HepG2 (cell line): ENCODE data around the gene UBE2S. TPM values are rescaled to one million over a fixed set of nuclear protein-coding genes. Genes with fewer than 3 reads are reported as not detected.

ENCODE experiments used
- ATF7-NPFF ChIP-seq: sonication (generic); formaldehyde crosslinking; IDR thresholded peaks from 2 replicates; pipeline ENCODE4 v1.8.1; 2023; ENCODE audit warnings: mild to moderate bottlenecking, low read depth, missing genetic modification reagents, moderate library complexity
- ATM ChIP-seq: fragments of 450-650 bp; IDR thresholded peaks from 2 replicates; pipeline ENCODE4 v1.7.1; 2017; ENCODE audit warnings: mild to moderate bottlenecking, borderline replicate concordance
- CCDC6 ChIP-seq: sonication (generic); formaldehyde crosslinking; IDR thresholded peaks from 2 replicates; pipeline ENCODE4 v1.8.1; 2022; ENCODE audit warnings: mild to moderate bottlenecking, missing genetic modification reagents, moderate library complexity
- GFI1 ChIP-seq: sonication (generic); formaldehyde crosslinking; IDR thresholded peaks from 2 replicates; pipeline ENCODE4 v1.5.0; 2020; ENCODE audit warnings: missing genetic modification reagents, mild to moderate bottlenecking, borderline replicate concordance
- ISL2 ChIP-seq: sonication (generic); formaldehyde crosslinking; IDR thresholded peaks from 2 replicates; pipeline ENCODE4 v1.5.0; 2020; ENCODE audit warnings: missing genetic modification reagents
- JDP2 ChIP-seq: sonication (generic); formaldehyde crosslinking; IDR thresholded peaks from 2 replicates; pipeline ENCODE4 v1.8.1; 2022; ENCODE audit warnings: missing genetic modification reagents, borderline replicate concordance
- KAT8 ChIP-seq: IDR thresholded peaks from 2 replicates; pipeline ENCODE4 v1.6.1; 2016; ENCODE audit warnings: missing genetic modification reagents, missing compliant biosample characterization
- KLF6 ChIP-seq: IDR thresholded peaks from 2 replicates; pipeline ENCODE4 v1.8.0; 2016; ENCODE audit warnings: missing biosample characterization, missing genetic modification reagents
- NFE2L1 ChIP-seq: sonication (generic); formaldehyde crosslinking; IDR thresholded peaks from 2 replicates; pipeline ENCODE4 v1.4.0; 2020; ENCODE audit warnings: missing genetic modification reagents, mild to moderate bottlenecking, borderline replicate concordance
- NRL ChIP-seq: sonication (generic); formaldehyde crosslinking; IDR thresholded peaks from 2 replicates; pipeline ENCODE4 v1.5.0; 2020; ENCODE audit warnings: missing genetic modification reagents, mild to moderate bottlenecking, moderate library complexity, borderline replicate concordance
- PAX8 ChIP-seq: sonication (generic); formaldehyde crosslinking; IDR thresholded peaks from 2 replicates; pipeline ENCODE4 v1.8.0; 2022; ENCODE audit warnings: mild to moderate bottlenecking, missing genetic modification reagents, borderline replicate concordance
- PBX3 ChIP-seq: sonication (generic); formaldehyde crosslinking; IDR thresholded peaks from 2 replicates; pipeline ENCODE4 v1.8.1; 2023; ENCODE audit warnings: missing genetic modification reagents, inconsistent platforms, borderline replicate concordance
- SP1 ChIP-seq, 2 experiments: fragments of 450-650 bp in 1 of 2; sonication (generic) in 1 of 2; formaldehyde crosslinking in 1 of 2; IDR thresholded peaks; 2 replicates each; pipeline versions ENCODE4 v1.4.0 to v1.6.1; 2016 to 2020; ENCODE audit warnings: missing genetic modification reagents in 1 of 2
- U2AF1 ChIP-seq: fragments of 200-400 bp; formaldehyde crosslinking; optimal IDR thresholded peaks from 2 replicates; pipeline ENCODE3; 2017; ENCODE audit warnings: mild to moderate bottlenecking, low read depth, low read length
- ZBTB26 ChIP-seq: IDR thresholded peaks from 2 replicates; pipeline ENCODE4 v1.6.1; 2016; ENCODE audit warnings: missing compliant biosample characterization, missing genetic modification reagents, borderline replicate concordance
- ZBTB3 ChIP-seq: sonication (generic); formaldehyde crosslinking; IDR thresholded peaks from 2 replicates; pipeline ENCODE4 v1.4.0; 2020; ENCODE audit warnings: low read depth, mild to moderate bottlenecking, moderate library complexity, missing genetic modification reagents, borderline replicate concordance
- ZNF205 ChIP-seq: IDR thresholded peaks from 2 replicates; pipeline ENCODE4 v1.6.1; 2018; ENCODE audit warnings: missing biosample characterization, missing genetic modification reagents
- ZNF264 ChIP-seq: sonication (generic); formaldehyde crosslinking; IDR thresholded peaks from 2 replicates; pipeline ENCODE4 v1.4.0; 2020; ENCODE audit warnings: missing genetic modification reagents
- ZNF547 ChIP-seq: sonication (generic); formaldehyde crosslinking; IDR thresholded peaks from 2 replicates; pipeline ENCODE4 v1.5.1; 2020; ENCODE audit warnings: mild to moderate bottlenecking, missing genetic modification reagents
- ZNF580 ChIP-seq: IDR thresholded peaks from 2 replicates; pipeline ENCODE4 v1.6.1; 2016; ENCODE audit warnings: low read depth, borderline replicate concordance
- ZZZ3 ChIP-seq: sonication (generic); formaldehyde crosslinking; IDR thresholded peaks from 2 replicates; pipeline ENCODE4 v1.4.0; 2020; ENCODE audit warnings: missing genetic modification reagents, mild to moderate bottlenecking, borderline replicate concordance
- polyA plus RNA-seq, 8 experiments: library from polyadenylated mRNA; depleted of rRNA in 3 of 8; stranded (reverse) in 7 of 8; unstranded in 1 of 8; fragments of >200 nt; fragmentation: Illumina TruSeq in 4 of 8; extraction: Trizol in 4 of 8; gene quantifications; 2 replicates each; pipeline versions ENCODE4 v1.2.1 to v1.2.3, GENCODE V29; 2011 to 2016; ENCODE audit warnings: low read depth in 4 of 8, missing spikeins in 1 of 8, mixed read lengths in 1 of 8; ENCODE audit not compliant: insufficient read depth in 1 of 8
- total RNA-seq, 5 experiments: library from RNA; depleted of rRNA; stranded (reverse); fragments of >200 nt; fragmentation: Illumina TruSeq; extraction: Trizol; gene quantifications; 2 replicates each; pipeline ENCODE4 v1.2.3, GENCODE V29; 2016; ENCODE audit warnings: low read depth in 1 of 5
- TF ChIP-seq, protein P1 (sequence below): sonication (generic); formaldehyde crosslinking; IDR thresholded peaks from 2 replicates; pipeline ENCODE4 v1.8.1; 2023; ENCODE audit warnings: mild to moderate bottlenecking, missing genetic modification reagents, borderline replicate concordance
- TF ChIP-seq, protein P2 (sequence below): sonication (generic); formaldehyde crosslinking; IDR thresholded peaks from 2 replicates; pipeline ENCODE4 v1.5.0; 2020; ENCODE audit warnings: missing genetic modification reagents
- TF ChIP-seq, protein P3 (sequence below): IDR thresholded peaks from 2 replicates; pipeline ENCODE4 v1.6.1; 2016
- TF ChIP-seq, protein P4 (sequence below): sonication (generic); formaldehyde crosslinking; IDR thresholded peaks from 2 replicates; pipeline ENCODE4 v1.8.0; 2022; ENCODE audit warnings: missing genetic modification reagents, mild to moderate bottlenecking, borderline replicate concordance

The UBE2S gene
- total and polyA plus RNA-seq, 2 of the 13 experiments (the other 11 are each of a cell fraction or from before 2014, with no cell fraction given): 32.2 to 39.3 TPM

DNA sequence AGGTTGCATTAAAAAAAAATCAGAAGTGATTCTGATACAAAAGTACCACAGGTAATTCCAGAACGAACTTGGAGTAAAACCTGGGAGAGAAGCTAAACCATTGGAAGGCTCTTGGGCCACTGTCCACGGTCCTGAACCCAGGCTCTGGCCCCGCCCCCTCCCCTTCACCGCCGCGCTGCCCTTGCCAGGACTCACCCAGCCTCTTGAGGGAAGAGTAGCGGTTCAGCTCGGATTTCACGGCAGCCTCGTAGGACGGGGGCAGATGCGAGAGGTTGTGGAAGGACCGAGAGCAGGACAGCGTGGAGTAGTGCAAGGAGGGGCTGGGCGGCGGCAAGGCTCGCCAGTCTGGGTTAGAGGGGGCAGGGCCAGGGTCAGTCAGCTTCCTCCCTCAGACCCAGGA lies 29.8 kb upstream of the UBE2S start (continued):
- TF ChIP-seq ZBTB3 (no peak), JDP2 (CRISPR knock-in tag) (no peak), ZZZ3 (CRISPR knock-in tag) (no peak), SP1 (IDR thresholded peaks at IDR 0.05) (no peak), SP1 (CRISPR knock-in tag; IDR thresholded peaks at IDR 0.05) (peak; percentile 82), NFE2L1 (CRISPR knock-in tag) (no peak), ISL2 (CRISPR knock-in tag) (peak; percentile 48; the same call in 1 of the 2 replicates), KLF6 (CRISPR knock-in tag) (peak; percentile 90), ZNF264 (CRISPR knock-in tag) (peak; percentile 25; the same call in 1 of the 2 replicates), ATF7-NPFF (CRISPR knock-in tag) (peak; percentile 30; the same call in 1 of the 2 replicates), PAX8 (CRISPR knock-in tag) (0 out of 2 replicates have a peak, but pooled peaks have one; percentile 56), ZNF205 (CRISPR knock-in tag) (0 out of 2 replicates have a peak, but pooled peaks have one; percentile 54), U2AF1 (no peak), ZBTB26 (CRISPR knock-in tag) (0 out of 2 replicates have a peak, but pooled peaks have one; percentile 66), ZNF547 (no peak), NRL (CRISPR knock-in tag) (no peak), PBX3 (CRISPR knock-in tag) (no peak), KAT8 (peak; percentile 45; the same call in 1 of the 2 replicates), ZNF580 (peak; percentile 91; the same call in 1 of the 2 replicates), CCDC6 (CRISPR knock-in tag) (peak; percentile 65; the same call in 1 of the 2 replicates), ATM (no peak), GFI1 (0 out of 2 replicates have a peak, but pooled peaks have one; percentile 21)
- TF ChIP-seq, protein P1, sequence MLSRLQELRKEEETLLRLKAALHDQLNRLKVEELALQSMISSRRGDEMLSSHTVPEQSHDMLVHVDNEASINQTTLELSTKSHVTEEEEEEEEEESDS (CRISPR knock-in tag): no peak
- TF ChIP-seq, protein P2, sequence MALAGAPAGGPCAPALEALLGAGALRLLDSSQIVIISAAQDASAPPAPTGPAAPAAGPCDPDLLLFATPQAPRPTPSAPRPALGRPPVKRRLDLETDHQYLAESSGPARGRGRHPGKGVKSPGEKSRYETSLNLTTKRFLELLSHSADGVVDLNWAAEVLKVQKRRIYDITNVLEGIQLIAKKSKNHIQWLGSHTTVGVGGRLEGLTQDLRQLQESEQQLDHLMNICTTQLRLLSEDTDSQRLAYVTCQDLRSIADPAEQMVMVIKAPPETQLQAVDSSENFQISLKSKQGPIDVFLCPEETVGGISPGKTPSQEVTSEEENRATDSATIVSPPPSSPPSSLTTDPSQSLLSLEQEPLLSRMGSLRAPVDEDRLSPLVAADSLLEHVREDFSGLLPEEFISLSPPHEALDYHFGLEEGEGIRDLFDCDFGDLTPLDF: no peak
- TF ChIP-seq, protein P3, sequence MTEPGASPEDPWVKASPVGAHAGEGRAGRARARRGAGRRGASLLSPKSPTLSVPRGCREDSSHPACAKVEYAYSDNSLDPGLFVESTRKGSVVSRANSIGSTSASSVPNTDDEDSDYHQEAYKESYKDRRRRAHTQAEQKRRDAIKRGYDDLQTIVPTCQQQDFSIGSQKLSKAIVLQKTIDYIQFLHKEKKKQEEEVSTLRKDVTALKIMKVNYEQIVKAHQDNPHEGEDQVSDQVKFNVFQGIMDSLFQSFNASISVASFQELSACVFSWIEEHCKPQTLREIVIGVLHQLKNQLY (CRISPR knock-in tag): no peak
- TF ChIP-seq, protein P4, sequence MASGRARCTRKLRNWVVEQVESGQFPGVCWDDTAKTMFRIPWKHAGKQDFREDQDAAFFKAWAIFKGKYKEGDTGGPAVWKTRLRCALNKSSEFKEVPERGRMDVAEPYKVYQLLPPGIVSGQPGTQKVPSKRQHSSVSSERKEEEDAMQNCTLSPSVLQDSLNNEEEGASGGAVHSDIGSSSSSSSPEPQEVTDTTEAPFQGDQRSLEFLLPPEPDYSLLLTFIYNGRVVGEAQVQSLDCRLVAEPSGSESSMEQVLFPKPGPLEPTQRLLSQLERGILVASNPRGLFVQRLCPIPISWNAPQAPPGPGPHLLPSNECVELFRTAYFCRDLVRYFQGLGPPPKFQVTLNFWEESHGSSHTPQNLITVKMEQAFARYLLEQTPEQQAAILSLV: no peak
